K562 (cell line): ENCODE measurements around the gene SCUBE2. TPM values are rescaled to one million over a fixed set of nuclear protein-coding genes. Genes with fewer than 3 reads are reported as not detected.

Experiments used
- EP400 ChIP-seq: fragments of 450-650 bp; IDR thresholded peaks from 2 replicates; pipeline ENCODE4 v1.6.1; 2017; ENCODE audit warnings: antibody characterized with exemption, mild to moderate bottlenecking, moderate library complexity
- FOS ChIP-seq: IDR thresholded peaks from 3 replicates; pipeline ENCODE4 v1.6.1; 2011; ENCODE audit not compliant: insufficient read length; ENCODE audit errors: extremely low read depth
- HDAC6 ChIP-seq: IDR thresholded peaks from 2 replicates; pipeline ENCODE4 v1.6.1; 2012; ENCODE audit warnings: low read depth, mild to moderate bottlenecking, control low read depth, inconsistent platforms, low read length, moderate library complexity
- HMG20A ChIP-seq: fragments of 450-650 bp; formaldehyde crosslinking; conservative IDR thresholded peaks from 2 replicates; pipeline ENCODE4 v1.4.0; 2020; ENCODE audit warnings: mild to moderate bottlenecking, mixed read lengths
- PHTF2 ChIP-seq: fragments of 250-450 bp; sonication (Bioruptor Pico); IDR thresholded peaks from 2 replicates; pipeline ENCODE4 v1.5.0; 2021; ENCODE audit warnings: mild to moderate bottlenecking
- STAG1 ChIP-seq: sonication (generic); formaldehyde crosslinking; IDR thresholded peaks from 2 replicates; pipeline ENCODE4 v1.5.0; 2020; ENCODE audit warnings: missing genetic modification reagents, borderline replicate concordance
- ZC3H4 ChIP-seq: sonication (generic); formaldehyde crosslinking; IDR thresholded peaks from 2 replicates; pipeline ENCODE4 v1.9.0; 2021; ENCODE audit warnings: missing genetic modification reagents, borderline replicate concordance
- ZNF717 ChIP-seq: fragments of 250-450 bp; sonication (Bioruptor Pico); IDR thresholded peaks from 2 replicates; pipeline ENCODE4 v1.5.0; 2021
- polyA plus RNA-seq, 8 experiments: library from polyadenylated mRNA; depleted of rRNA in 4 of 8; stranded (reverse) in 5 of 8; unstranded in 3 of 8; fragments of >200 nt; fragmentation: Nextera tagmentation in 2 of 8; fragmentation: Illumina TruSeq in 1 of 8; extraction: Ambion mirVana in 2 of 8; extraction: Trizol in 1 of 8; gene quantifications; 2 replicates each; pipeline versions ENCODE4 v1.2.1 to v1.2.3, GENCODE V29; 2011 to 2014; ENCODE audit warnings: inconsistent platforms in 1 of 8, missing spikeins in 1 of 8
- total RNA-seq, 7 experiments: library from RNA; depleted of rRNA in 6 of 7; stranded (reverse); fragments of >200 nt in 6 of 7; fragmentation: Illumina TruSeq in 2 of 7; extraction: Trizol in 2 of 7; gene quantifications; 2 replicates each; pipeline versions ENCODE4 v1.2.1 to v1.2.3, GENCODE V29; 2011 to 2021; ENCODE audit warnings: low replicate concordance in 1 of 7
- TF ChIP-seq, protein P1 (sequence below), 2 experiments: fragments of 450-650 bp; IDR thresholded peaks; 2 replicates each; pipeline ENCODE4 v1.6.1; 2016; ENCODE audit warnings: mild to moderate bottlenecking in 2 of 2, borderline replicate concordance in 1 of 2, low read depth in 1 of 2, moderate library complexity in 1 of 2
- TF ChIP-seq, protein P2 (sequence below): fragments of 450-650 bp; IDR thresholded peaks from 2 replicates; pipeline ENCODE4 v1.6.1; 2016; ENCODE audit warnings: missing biosample characterization, missing genetic modification characterization
- TF ChIP-seq, protein P3 (sequence below): fragments of 450-650 bp; conservative IDR thresholded peaks from 2 replicates; pipeline ENCODE4 v1.6.1; 2016; ENCODE audit warnings: missing genetic modification characterization, low read depth, mild to moderate bottlenecking, control low read depth, missing compliant biosample characterization

Gene SCUBE2
- total and polyA plus RNA-seq, 9 of the 15 experiments (the other 6 are each of a cell fraction or from before 2014, with no cell fraction given) = 0.06 to 0.40 (median 0.07) TPM; not detected in 6

DNA sequence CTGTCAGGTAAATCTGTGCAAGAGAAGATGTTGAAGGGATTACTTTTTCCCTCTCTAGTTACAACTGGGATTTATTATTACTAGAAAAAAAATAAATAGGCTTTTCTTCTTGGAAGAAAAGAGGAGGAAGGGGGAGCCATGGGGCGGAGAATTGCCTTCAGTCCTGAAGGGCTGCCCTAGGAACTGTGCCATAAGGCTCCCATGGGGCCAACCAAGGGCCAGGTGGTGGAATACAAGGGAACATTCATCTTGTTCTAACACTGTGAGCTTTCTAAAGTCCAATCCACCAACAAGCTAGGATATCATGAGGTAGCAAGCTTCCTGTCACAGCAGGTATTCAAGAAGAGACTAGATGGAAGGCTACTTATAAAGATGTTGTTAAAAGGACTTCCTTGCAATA lies 62.8 kb downstream of the SCUBE2 start (continued):
- TF ChIP-seq, protein P1, sequence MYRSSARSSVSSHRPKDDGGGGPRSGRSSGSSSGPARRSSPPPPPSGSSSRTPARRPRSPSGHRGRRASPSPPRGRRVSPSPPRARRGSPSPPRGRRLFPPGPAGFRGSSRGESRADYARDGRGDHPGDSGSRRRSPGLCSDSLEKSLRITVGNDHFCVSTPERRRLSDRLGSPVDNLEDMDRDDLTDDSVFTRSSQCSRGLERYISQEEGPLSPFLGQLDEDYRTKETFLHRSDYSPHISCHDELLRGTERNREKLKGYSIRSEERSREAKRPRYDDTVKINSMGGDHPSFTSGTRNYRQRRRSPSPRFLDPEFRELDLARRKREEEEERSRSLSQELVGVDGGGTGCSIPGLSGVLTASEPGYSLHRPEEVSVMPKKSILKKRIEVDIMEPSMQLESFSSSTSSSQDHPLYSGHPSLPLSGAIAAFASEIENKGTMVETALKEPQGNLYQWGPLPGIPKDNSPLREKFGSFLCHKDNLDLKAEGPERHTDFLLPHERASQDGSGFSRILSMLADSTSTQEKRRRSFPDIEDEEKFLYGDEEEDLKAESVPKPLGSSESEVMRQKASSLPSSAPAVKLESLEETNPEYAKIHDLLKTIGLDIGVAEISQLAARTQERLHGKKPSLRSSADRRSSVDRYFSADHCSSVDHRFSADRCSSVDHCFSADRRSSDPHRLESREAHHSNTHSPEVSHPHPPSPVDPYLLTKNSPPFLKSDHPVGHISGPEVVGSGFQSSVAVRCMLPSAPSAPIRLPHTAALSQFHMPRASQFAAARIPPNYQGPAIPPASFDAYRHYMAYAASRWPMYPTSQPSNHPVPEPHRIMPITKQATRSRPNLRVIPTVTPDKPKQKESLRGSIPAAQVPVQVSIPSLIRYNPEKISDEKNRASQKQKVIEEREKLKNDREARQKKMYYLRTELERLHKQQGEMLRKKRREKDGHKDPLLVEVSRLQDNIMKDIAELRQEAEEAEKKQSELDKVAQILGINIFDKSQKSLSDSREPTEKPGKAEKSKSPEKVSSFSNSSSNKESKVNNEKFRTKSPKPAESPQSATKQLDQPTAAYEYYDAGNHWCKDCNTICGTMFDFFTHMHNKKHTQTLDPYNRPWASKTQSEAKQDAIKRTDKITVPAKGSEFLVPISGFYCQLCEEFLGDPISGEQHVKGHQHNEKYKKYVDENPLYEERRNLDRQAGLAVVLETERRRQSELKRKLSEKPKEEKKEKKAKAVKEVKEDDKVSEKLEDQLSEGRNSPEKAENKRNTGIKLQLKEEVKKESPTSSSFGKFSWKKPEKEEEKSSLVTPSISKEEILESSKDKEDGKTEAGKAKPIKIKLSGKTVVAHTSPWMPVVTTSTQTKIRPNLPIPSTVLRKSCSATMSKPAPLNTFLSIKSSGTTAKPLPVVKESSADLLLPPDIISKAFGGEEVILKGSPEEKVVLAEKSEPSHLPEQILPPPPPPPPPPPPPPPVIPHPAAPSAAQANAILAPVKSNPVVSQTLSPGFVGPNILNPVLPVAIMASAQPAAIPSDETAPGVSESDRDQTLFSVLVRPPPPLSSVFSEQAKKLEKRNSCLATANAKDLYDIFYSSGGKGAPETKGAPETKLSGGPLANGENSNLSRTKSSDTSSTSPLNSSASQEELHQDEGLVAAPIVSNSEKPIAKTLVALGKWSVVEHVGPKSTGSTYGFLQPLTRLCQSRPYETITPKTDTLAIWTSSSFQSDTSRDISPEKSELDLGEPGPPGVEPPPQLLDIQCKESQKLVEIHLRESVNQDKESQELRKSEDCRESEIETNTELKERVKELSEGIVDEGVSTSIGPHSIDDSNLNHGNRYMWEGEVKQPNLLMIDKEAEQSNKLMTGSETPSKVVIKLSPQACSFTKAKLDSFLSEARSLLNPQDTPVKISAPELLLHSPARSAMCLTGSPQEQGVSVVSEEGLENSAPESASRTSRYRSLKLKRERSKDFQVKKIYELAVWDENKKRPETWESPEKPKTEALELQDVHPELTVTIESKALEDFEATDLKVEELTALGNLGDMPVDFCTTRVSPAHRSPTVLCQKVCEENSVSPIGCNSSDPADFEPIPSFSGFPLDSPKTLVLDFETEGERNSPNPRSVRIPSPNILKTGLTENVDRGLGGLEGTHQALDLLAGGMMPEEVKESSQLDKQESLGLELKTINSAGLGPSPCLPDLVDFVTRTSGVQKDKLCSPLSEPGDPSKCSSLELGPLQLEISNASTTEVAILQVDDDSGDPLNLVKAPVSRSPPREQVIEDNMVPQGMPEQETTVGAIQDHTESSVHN (IDR thresholded peaks at IDR 0.05; ENCODE audit: borderline replicate concordance in 1 of 2, low read depth in 1 of 2) = no peak
- TF ChIP-seq PHTF2 (CRISPR knock-in tag) = no peak
- TF ChIP-seq HDAC6 = no peak
- TF ChIP-seq, protein P2, sequence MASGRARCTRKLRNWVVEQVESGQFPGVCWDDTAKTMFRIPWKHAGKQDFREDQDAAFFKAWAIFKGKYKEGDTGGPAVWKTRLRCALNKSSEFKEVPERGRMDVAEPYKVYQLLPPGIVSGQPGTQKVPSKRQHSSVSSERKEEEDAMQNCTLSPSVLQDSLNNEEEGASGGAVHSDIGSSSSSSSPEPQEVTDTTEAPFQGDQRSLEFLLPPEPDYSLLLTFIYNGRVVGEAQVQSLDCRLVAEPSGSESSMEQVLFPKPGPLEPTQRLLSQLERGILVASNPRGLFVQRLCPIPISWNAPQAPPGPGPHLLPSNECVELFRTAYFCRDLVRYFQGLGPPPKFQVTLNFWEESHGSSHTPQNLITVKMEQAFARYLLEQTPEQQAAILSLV (tag) = no peak
- TF ChIP-seq STAG1 (CRISPR knock-in tag) = no peak
- no peak for TF ChIP-seq FOS
- TF ChIP-seq ZC3H4 (CRISPR knock-in tag) = no peak
- no peak for TF ChIP-seq EP400
- no peak for TF ChIP-seq HMG20A (CRISPR knock-in tag)
- TF ChIP-seq, protein P3, sequence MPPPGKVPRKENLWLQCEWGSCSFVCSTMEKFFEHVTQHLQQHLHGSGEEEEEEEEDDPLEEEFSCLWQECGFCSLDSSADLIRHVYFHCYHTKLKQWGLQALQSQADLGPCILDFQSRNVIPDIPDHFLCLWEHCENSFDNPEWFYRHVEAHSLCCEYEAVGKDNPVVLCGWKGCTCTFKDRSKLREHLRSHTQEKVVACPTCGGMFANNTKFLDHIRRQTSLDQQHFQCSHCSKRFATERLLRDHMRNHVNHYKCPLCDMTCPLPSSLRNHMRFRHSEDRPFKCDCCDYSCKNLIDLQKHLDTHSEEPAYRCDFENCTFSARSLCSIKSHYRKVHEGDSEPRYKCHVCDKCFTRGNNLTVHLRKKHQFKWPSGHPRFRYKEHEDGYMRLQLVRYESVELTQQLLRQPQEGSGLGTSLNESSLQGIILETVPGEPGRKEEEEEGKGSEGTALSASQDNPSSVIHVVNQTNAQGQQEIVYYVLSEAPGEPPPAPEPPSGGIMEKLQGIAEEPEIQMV = no peak
- TF ChIP-seq ZNF717 (CRISPR knock-in tag) = no peak
